ENCODE measurements around the gene NUP43. TPM values are rescaled to one million over a fixed set of nuclear protein-coding genes. Genes with fewer than 3 reads are reported as not detected.

Gene NUP43
- total RNA-seq, 4 donors from 2014 or later, result 20.2 to 71.2 (median 48.3) TPM

GRCh38 chr6:149734915-149735314 lies 11.4 kb downstream of the NUP43 start:
- Histone ChIP-seq H3K36me3 (no peaks in the 10 kb centered on the region), H3K27ac (no peak overlapping the region), H3K27me3 (no peaks in the 10 kb centered on the region), H3K4me3 (no peak overlapping the region), H3K9me3 (no peaks in the 10 kb centered on the region), H3K4me1 (no peaks in the 10 kb centered on the region)
- no peak for DNase-seq
- TF ChIP-seq CTCF (IDR thresholded peaks at IDR 0.05) (no peak), POLR2A (IDR thresholded peaks at IDR 0.05) (no peak)
- intact Hi-C loops (cut with DNase I; ENCODE audit: low total_unique reads), result no loop called here

DNA sequence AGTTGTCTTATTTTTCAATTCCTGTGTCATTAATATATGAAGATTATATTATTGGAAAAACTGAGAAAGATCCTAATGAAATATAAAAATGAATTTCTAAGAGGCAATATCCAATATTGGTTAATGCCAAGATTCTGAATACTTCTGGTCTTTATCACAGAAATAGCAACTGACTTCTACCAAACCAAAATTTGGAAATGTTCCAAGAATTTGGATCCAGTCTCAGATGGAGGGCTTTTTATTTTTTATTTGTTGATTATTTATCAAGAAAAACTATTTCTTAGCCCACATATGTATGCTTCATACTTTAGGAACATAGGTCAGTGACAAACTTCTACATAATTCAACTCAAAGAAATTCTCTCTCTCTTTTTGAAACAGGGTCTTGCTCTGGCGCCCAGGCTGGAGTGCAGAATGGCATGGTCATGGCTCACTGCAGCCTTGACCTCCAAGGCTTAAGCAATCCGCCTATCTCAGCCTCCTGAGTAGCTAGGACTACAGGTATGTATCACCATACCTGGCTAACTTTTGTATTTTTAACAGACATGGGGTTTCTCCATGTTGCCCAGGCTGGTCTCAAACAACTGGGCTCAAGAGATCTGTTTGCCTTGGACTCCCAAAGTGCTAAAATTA lies 13.1 kb downstream of the NUP43 start:
- Histone ChIP-seq H3K4me3 (no peak overlapping the region), H3K36me3 (no peaks in the 10 kb centered on the region), H3K9me3 (no peaks in the 10 kb centered on the region), H3K27me3 (no peaks in the 10 kb centered on the region), H3K27ac (no peak overlapping the region), H3K4me1 (no peaks in the 10 kb centered on the region)
- no peak for DNase-seq
- intact Hi-C loops (cut with DNase I; ENCODE audit: low total_unique reads), result no loop called here
- TF ChIP-seq CTCF (IDR thresholded peaks at IDR 0.05), result no peak
- TF ChIP-seq POLR2A (IDR thresholded peaks at IDR 0.05), result no peak

- intact Hi-C loops (cut with DNase I; ENCODE audit: low total_unique reads), result no loop called here
Observed at GRCh38 chr6:149729824-149730223, 16.5 kb downstream of the NUP43 start.

DNA sequence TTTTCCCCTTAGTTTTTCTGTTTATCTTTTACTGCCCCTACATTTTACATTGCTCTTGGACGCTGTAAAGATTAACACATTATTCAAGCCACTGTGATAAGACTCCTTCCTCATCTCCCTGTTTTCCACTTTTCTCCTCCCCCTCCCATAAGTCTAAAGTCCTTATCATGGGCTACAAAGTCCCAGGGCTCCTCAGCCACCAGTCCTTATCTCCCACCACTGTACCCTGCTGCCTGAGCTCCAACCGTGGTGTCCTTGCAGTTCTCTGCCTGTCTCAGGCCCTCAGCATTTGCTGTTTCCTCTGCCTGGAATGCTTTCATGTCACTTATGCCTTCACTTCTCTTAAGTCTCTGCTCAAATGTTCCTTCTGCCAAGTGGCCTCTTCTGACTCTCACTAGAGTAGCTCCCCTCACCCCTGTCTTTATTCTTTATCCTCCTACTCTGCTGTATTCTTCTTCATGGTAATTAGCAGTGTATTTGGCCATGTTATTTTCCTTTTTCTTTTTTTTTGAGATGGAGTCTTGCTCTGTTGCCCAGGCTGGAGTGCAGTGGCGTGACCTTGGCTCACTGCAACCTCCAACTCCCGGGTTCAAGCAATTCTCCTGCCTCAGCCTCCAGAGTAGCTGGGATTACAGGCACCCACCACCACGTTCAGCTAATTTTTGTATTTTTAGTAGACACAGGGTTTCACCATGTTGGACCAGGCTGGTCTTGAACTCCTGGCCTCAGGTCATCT lies 17.7 kb downstream of the NUP43 start:
- Histone ChIP-seq H3K4me1 (no peaks in the 10 kb centered on the region), H3K27me3 (no peaks in the 10 kb centered on the region), H3K36me3 (no peaks in the 10 kb centered on the region), H3K9me3 (no peaks in the 10 kb centered on the region), H3K4me3 (no peak overlapping the region), H3K27ac (no peak overlapping the region)
- intact Hi-C loops (cut with DNase I; ENCODE audit: low total_unique reads), result no loop called here
- no peak for TF ChIP-seq POLR2A (IDR thresholded peaks at IDR 0.05)
- TF ChIP-seq CTCF (IDR thresholded peaks at IDR 0.05), result no peak
- DNase-seq, result no peak

More at GRCh38 chr6:149729824-149730223, 16.5 kb downstream of the NUP43 start:
- Histone ChIP-seq H3K4me3 (no peak overlapping the region), H3K36me3 (no peaks in the 10 kb centered on the region), H3K9me3 (no peaks in the 10 kb centered on the region), H3K27ac (no peak overlapping the region), H3K4me1 (no peaks in the 10 kb centered on the region), H3K27me3 (no peaks in the 10 kb centered on the region)
- TF ChIP-seq POLR2A (IDR thresholded peaks at IDR 0.05), result no peak
- no peak for TF ChIP-seq CTCF (IDR thresholded peaks at IDR 0.05)
- DNase-seq, result no peak

DNA sequence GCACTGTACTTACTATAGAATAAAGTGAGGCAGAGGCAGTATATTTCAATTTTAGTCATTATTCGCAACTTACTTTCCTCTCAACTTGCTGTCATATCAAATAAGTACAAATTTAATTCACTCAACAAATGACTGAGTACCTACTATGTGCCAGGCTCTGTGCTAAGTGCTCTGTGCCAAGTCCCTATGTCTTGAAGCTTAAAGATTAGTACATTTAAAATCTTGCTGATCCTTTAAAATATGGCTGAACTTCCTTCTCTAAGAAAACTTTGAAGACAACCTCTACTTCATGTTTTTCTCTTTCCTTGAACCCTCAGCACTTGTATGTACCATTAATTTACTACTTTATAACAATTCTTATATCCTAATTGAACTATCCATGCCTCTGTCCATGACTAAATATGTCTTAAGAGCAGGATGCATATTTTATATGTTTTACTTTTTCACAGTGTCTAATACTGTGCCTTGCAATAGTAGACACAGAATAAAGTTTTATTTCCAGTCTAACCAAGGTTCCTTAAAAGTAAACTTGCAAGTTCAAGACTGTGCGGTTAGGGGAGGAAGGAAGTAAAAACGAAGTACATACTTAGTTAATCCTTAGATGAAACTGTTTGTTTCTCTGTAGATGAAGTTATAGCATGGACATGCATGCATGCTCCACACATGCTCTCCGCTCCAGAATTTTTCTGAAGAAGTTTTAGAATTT lies 18.4 kb downstream of the NUP43 start:
- H3K4me1 ChIP-seq, result no peaks in the 10 kb centered on the region
- DNase-seq, result no peak
- H3K4me3 ChIP-seq, result no peak overlapping the region
- TF ChIP-seq POLR2A (IDR thresholded peaks at IDR 0.05), result no peak
- TF ChIP-seq CTCF (IDR thresholded peaks at IDR 0.05), result no peak
- intact Hi-C loops (cut with DNase I; ENCODE audit: low total_unique reads), result no loop called here
- H3K27me3 ChIP-seq, result no peaks in the 10 kb centered on the region
- H3K27ac ChIP-seq, result no peak overlapping the region
- H3K9me3 ChIP-seq, result no peaks in the 10 kb centered on the region
- no peaks in the 10 kb centered on the region for H3K36me3 ChIP-seq

Data from uterus (tissue), 4 donors.